Lower lobe of right lung (tissue), 2 donors: ENCODE data around the gene RUNX1. TPM values are rescaled to one million over a fixed set of nuclear protein-coding genes. Genes with fewer than 3 reads are reported as not detected.
A peak's percentile ranks its signal among the peaks of the same experiment; 100 is the strongest.

Experiments used
- ATAC-seq, 2 donors: fragments of 200-7000 bp; cut with Tn5 transposase; one replicate each; pipeline ENCODE4 v1.9.1; 2020 to 2022; ENCODE audit warnings: mild to moderate bottlenecking in 2 of 2, moderate library complexity in 2 of 2
- DNase-seq: peaks from one replicate; pipeline ENCODE4 v3.0.0-alpha.2; 2020
- H3K27ac ChIP-seq: fragments of 200-600 bp; one replicate; pipeline ENCODE4 v1.8.0; 2022
- H3K27me3 ChIP-seq: fragments of 200-600 bp; one replicate; pipeline ENCODE4 v1.8.0; 2022; ENCODE audit warnings: low read depth
- H3K36me3 ChIP-seq: fragments of 200-600 bp; one replicate; pipeline ENCODE4 v1.8.0; 2022; ENCODE audit warnings: mild to moderate bottlenecking
- H3K4me1 ChIP-seq: fragments of 200-600 bp; one replicate; pipeline ENCODE4 v1.8.0; 2022
- H3K4me3 ChIP-seq: fragments of 200-600 bp; one replicate; pipeline ENCODE4 v1.8.0; 2022; ENCODE audit warnings: mild to moderate bottlenecking
- H3K9me3 ChIP-seq: fragments of 200-600 bp; one replicate; pipeline ENCODE4 v1.8.0; 2022
- CTCF ChIP-seq: fragments of 200-600 bp; IDR thresholded peaks from one replicate; pipeline ENCODE4 v1.8.0; 2022; ENCODE audit warnings: antibody characterized with exemption, mild to moderate bottlenecking
- intact Hi-C: fragments of 100-400 bp; cut with DNase I; formaldehyde crosslinking; loops from one replicate; pipeline ENCODE4 v1.11.0; 2022
- total RNA-seq: library from RNA; stranded (reverse); fragmentation: NEBNext Ultra II Directional; extraction: Animal tissue kit (Norgen Biotek cat#: 25700); gene quantifications from one replicate; pipeline ENCODE4 v1.2.1, GENCODE V29; 2021
- donor health status: DM: no; HTN: yes; CAD: no; lungs with severe emphysema.

Gene RUNX1
- total RNA-seq, 1 donor from 2014 or later = 110 TPM

- Histone ChIP-seq H3K9me3 (no peaks in the 10 kb centered on the region), H3K27ac (peak overlapping the region; percentile 76), H3K36me3 (no peaks in the 10 kb centered on the region), H3K4me1 (peaks cover 59% of the 10 kb centered on the region), H3K27me3 (no peaks in the 10 kb centered on the region), H3K4me3 (peak overlapping the region; percentile 53)
- no peak for DNase-seq
- no peak for ATAC-seq
- intact Hi-C loops = no loop called here
- TF ChIP-seq CTCF = no peak
These were observed 2.9 kb downstream of the RUNX1 start for GRCh38 chr21:35046263-35046624.

- H3K4me1 ChIP-seq = peaks cover 57% of the 10 kb centered on the region
- H3K27me3 ChIP-seq = no peaks in the 10 kb centered on the region
- DNase-seq (no peak), ATAC-seq (no peak)
- peak overlapping the region; percentile 53 for H3K4me3 ChIP-seq
- intact Hi-C loops = no loop called here
- H3K36me3 ChIP-seq = no peaks in the 10 kb centered on the region
- no peaks in the 10 kb centered on the region for H3K9me3 ChIP-seq
- TF ChIP-seq CTCF = no peak
- peak overlapping the region; percentile 76 for H3K27ac ChIP-seq
These were observed 3.4 kb downstream of the RUNX1 start for GRCh38 chr21:35045542-35046262.

GRCh38 chr21:35044770-35045541 lies 4.1 kb downstream of the RUNX1 start:
- Histone ChIP-seq H3K4me1 (peaks cover 57% of the 10 kb centered on the region), H3K27me3 (no peaks in the 10 kb centered on the region), H3K36me3 (no peaks in the 10 kb centered on the region), H3K9me3 (no peaks in the 10 kb centered on the region), H3K27ac (no peak overlapping the region), H3K4me3 (peak overlapping the region; percentile 53)
- ATAC-seq = no peak
- TF ChIP-seq CTCF = no peak
- intact Hi-C loops = no loop called here
- DNase-seq = no peak

GRCh38 chr21:35044128-35044527 lies 5.0 kb downstream of the RUNX1 start:
- no peak for DNase-seq
- H3K36me3 ChIP-seq = no peaks in the 10 kb centered on the region
- no peak for TF ChIP-seq CTCF
- no peaks in the 10 kb centered on the region for H3K27me3 ChIP-seq
- no peak overlapping the region for H3K4me3 ChIP-seq
- peaks cover 62% of the 10 kb centered on the region for H3K4me1 ChIP-seq
- ATAC-seq = no peak
- intact Hi-C loops = no loop called here
- H3K27ac ChIP-seq = peak overlapping the region; percentile 21
- H3K9me3 ChIP-seq = no peaks in the 10 kb centered on the region

- intact Hi-C loops = no loop called here
- H3K4me3 ChIP-seq = no peak overlapping the region
- DNase-seq (no peak), ATAC-seq (no peak)
- peak overlapping the region; percentile 21 for H3K27ac ChIP-seq
- no peaks in the 10 kb centered on the region for H3K36me3 ChIP-seq
- H3K9me3 ChIP-seq = no peaks in the 10 kb centered on the region
- H3K4me1 ChIP-seq = peaks cover 61% of the 10 kb centered on the region
- TF ChIP-seq CTCF = no peak
- no peaks in the 10 kb centered on the region for H3K27me3 ChIP-seq
These were observed 5.6 kb downstream of the RUNX1 start for GRCh38 chr21:35043549-35043948.
